ENCODE data around the gene UBE2S.

Gene UBE2S

DNA sequence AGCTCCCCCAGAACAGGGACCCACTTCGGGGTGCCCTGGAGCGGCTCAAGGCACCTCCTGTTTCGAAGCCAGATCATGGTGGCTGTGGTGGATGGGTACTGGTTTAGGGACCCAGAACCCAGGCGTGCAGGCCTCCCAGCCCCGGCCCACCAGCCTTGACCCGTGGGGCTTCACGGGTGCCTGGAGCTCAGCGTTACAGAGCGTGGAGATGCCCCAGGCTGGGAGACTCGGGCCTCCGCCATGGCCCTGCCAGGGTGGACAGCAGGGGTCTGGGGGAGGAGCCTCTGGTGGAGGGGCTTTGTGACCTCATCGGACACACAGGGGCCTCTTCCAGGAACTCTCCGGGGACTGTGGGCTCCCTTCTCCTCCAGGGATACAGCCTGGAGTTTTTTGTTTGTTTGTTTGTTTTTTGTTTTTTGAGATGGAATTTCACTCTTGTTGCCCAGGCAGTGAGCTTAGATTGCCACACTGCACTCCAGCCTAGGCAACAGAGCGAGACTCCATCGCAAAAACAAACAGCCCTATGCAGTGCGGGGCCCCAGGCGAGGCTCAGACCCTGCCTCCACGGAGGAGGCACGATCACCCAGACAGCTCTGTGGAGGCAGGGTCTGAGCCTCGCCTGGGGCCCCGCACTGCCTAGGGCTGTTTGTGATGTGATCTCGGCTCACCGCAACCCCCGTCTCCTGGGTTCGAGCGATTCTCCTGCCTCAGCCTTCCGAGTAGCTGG lies 44.4 kb downstream of the UBE2S start, which contains the start of gene GARIN5B:
Gene GARIN5B, minus strand, starts transcription at position 271 of the 727 bp plus-strand sequence. Its CDS starts 194 bp downstream, at position 77.
- no peak within 1 kb of the TSS for H3K4me3 ChIP-seq (ENCODE audit: low read length, poor library complexity, severe bottlenecking)
- no peaks in the 10 kb centered on the region for H3K4me1 ChIP-seq (ENCODE audit: insufficient read depth, low read length, poor library complexity, severe bottlenecking)
- no peak within 1 kb of the TSS for H2AFZ ChIP-seq (ENCODE audit: low read length)
- H3K9me3 ChIP-seq (ENCODE audit: insufficient read depth, low read depth, low read length) = no peaks in the 10 kb centered on the region
- no peak within 1 kb of the TSS for H3K4me2 ChIP-seq (ENCODE audit: low read depth, low read length, poor library complexity, severe bottlenecking)
- H3K79me2 ChIP-seq (ENCODE audit: insufficient read depth, low read length) = no peaks in the 10 kb centered on the region
- no peak within 1 kb of the TSS for H3K9ac ChIP-seq (ENCODE audit: low read depth, low read length, poor library complexity, severe bottlenecking)
- H4K20me1 ChIP-seq (ENCODE audit: insufficient read depth, low read length, poor library complexity, severe bottlenecking) = no peaks in the 10 kb centered on the region
- TF ChIP-seq EZH2phosphoT487 (IDR thresholded peaks at IDR 0.05; ENCODE audit: borderline replicate concordance) = no peak
- TF ChIP-seq, protein P1, sequence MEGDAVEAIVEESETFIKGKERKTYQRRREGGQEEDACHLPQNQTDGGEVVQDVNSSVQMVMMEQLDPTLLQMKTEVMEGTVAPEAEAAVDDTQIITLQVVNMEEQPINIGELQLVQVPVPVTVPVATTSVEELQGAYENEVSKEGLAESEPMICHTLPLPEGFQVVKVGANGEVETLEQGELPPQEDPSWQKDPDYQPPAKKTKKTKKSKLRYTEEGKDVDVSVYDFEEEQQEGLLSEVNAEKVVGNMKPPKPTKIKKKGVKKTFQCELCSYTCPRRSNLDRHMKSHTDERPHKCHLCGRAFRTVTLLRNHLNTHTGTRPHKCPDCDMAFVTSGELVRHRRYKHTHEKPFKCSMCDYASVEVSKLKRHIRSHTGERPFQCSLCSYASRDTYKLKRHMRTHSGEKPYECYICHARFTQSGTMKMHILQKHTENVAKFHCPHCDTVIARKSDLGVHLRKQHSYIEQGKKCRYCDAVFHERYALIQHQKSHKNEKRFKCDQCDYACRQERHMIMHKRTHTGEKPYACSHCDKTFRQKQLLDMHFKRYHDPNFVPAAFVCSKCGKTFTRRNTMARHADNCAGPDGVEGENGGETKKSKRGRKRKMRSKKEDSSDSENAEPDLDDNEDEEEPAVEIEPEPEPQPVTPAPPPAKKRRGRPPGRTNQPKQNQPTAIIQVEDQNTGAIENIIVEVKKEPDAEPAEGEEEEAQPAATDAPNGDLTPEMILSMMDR (conservative IDR thresholded peaks at IDR 0.05; ENCODE audit: low read length) = no peak
- H3K27me3 ChIP-seq (ENCODE audit: insufficient read depth, low read length, poor library complexity, severe bottlenecking) = no peaks in the 10 kb centered on the region
- no peaks in the 10 kb centered on the region for H3K36me3 ChIP-seq (ENCODE audit: insufficient read depth, low read length)
- H3F3A ChIP-seq (ENCODE audit: low read depth) = no peaks in the 10 kb centered on the region
- H3K9me2 ChIP-seq (replicated peaks; ENCODE audit: low read depth, low read length) = no peaks in the 10 kb centered on the region

DNA sequence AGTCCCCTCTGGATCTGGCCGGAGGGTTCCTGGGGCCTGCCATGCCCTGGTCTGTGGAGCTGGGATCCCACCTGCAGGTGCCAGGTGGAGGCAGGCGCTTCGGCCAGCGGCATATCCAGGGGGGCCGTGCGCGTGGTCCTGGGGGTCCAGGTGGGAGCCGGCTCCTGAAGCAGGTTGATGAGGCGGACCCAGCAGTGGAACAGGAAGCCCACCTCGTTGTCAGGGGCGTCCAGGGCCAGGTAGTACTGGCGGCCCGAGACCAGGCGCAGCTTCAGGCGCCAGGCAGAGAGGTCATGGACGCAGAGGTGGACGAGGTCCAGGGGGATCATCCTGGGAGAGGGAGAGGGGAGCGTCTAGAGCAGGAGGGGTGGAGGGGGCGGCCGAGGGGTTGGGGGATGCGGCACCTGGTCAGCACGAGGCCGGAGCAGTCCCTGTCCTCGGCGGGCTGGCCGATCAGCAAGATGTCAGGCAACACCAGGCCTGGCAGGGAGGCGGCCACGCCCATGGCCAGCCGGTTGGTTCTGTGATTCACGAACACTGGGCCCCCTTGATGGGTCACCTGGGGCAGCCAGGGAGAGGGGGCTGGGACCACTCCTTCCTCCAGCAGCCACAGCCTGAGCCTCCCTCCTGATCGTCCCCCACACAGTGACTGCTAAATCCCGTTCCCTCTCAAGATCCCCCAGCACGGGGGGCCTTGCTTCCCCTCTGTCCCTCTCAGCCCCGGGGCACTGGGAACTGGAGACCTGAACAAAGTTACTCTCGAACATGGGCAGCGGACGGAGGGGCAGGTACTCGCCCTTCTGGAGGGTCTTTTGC lies 45.2 kb downstream of the UBE2S start:
- no peak for TF ChIP-seq EZH2phosphoT487 (IDR thresholded peaks at IDR 0.05; ENCODE audit: borderline replicate concordance)
- TF ChIP-seq, protein P1 (conservative IDR thresholded peaks at IDR 0.05; ENCODE audit: low read length) = no peak
- H3K4me3 ChIP-seq (ENCODE audit: low read length, poor library complexity, severe bottlenecking) = no peak overlapping the region
- no peaks in the 10 kb centered on the region for H3K4me1 ChIP-seq (ENCODE audit: insufficient read depth, low read length, poor library complexity, severe bottlenecking)
- H4K20me1 ChIP-seq (ENCODE audit: insufficient read depth, low read length, poor library complexity, severe bottlenecking) = no peaks in the 10 kb centered on the region
- no peaks in the 10 kb centered on the region for H3K36me3 ChIP-seq (ENCODE audit: insufficient read depth, low read length)
- H3F3A ChIP-seq (ENCODE audit: low read depth) = no peaks in the 10 kb centered on the region
- no peak overlapping the region for H3K9ac ChIP-seq (ENCODE audit: low read depth, low read length, poor library complexity, severe bottlenecking)
- no peaks in the 10 kb centered on the region for H3K9me3 ChIP-seq (ENCODE audit: insufficient read depth, low read depth, low read length)
- no peaks in the 10 kb centered on the region for H3K9me2 ChIP-seq (replicated peaks; ENCODE audit: low read depth, low read length)
- H3K79me2 ChIP-seq (ENCODE audit: insufficient read depth, low read length) = no peaks in the 10 kb centered on the region
- no peak overlapping the region for H3K4me2 ChIP-seq (ENCODE audit: low read depth, low read length, poor library complexity, severe bottlenecking)
- no peaks in the 10 kb centered on the region for H3K27me3 ChIP-seq (ENCODE audit: insufficient read depth, low read length, poor library complexity, severe bottlenecking)
- H2AFZ ChIP-seq (ENCODE audit: low read length) = no peak overlapping the region

DNA sequence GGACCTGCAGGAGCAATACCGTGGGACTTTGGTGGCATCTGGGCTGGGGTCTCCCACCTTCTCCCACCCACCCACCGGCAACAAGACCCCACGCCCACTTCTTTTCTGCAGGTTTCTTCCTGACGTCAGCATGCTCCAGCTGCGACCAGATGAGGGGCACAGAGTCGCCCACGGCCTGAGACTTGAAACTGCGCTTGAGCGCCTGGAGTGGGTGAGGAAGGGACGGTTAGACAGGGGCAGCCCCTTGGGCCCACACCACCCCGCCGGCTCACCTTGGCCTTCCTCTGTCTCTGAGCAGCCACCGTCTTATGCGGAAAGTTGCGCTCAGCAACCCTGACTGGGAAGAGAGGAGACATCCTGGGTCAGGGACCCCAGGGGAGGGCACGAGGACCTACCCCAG lies 46.7 kb downstream of the UBE2S start:
- Histone ChIP-seq H3K9me3 (ENCODE audit: insufficient read depth, low read depth, low read length) (no peaks in the 10 kb centered on the region), H3K4me1 (ENCODE audit: insufficient read depth, low read length, poor library complexity, severe bottlenecking) (no peaks in the 10 kb centered on the region)
- TF ChIP-seq, protein P1 (conservative IDR thresholded peaks at IDR 0.05; ENCODE audit: low read length) = no peak
- no peak for TF ChIP-seq EZH2phosphoT487 (IDR thresholded peaks at IDR 0.05; ENCODE audit: borderline replicate concordance)

More for the DNA sequence above, 46.7 kb downstream of the UBE2S start:
- H2AFZ ChIP-seq (ENCODE audit: low read length) = no peak overlapping the region
- H3K9ac ChIP-seq (ENCODE audit: low read depth, low read length, poor library complexity, severe bottlenecking) = no peak overlapping the region
- H3K9me2 ChIP-seq (replicated peaks; ENCODE audit: low read depth, low read length) = no peaks in the 10 kb centered on the region
- no peak overlapping the region for H3K4me2 ChIP-seq (ENCODE audit: low read depth, low read length, poor library complexity, severe bottlenecking)
- H3K27me3 ChIP-seq (ENCODE audit: insufficient read depth, low read length, poor library complexity, severe bottlenecking) = no peaks in the 10 kb centered on the region
- H3K4me3 ChIP-seq (ENCODE audit: low read length, poor library complexity, severe bottlenecking) = no peak overlapping the region
- no peaks in the 10 kb centered on the region for H3K79me2 ChIP-seq (ENCODE audit: insufficient read depth, low read length)
- no peaks in the 10 kb centered on the region for H4K20me1 ChIP-seq (ENCODE audit: insufficient read depth, low read length, poor library complexity, severe bottlenecking)
- no peaks in the 10 kb centered on the region for H3K36me3 ChIP-seq (ENCODE audit: insufficient read depth, low read length)
- H3F3A ChIP-seq (ENCODE audit: low read depth) = no peaks in the 10 kb centered on the region
